ENCODE measurements around the gene DHRSX. TPM values are rescaled to one million over a fixed set of nuclear protein-coding genes. Genes with fewer than 3 reads are reported as not detected.
A peak's percentile ranks its signal among the peaks of the same experiment; 100 is the strongest.

DHRSX gene
- total RNA-seq, 6 donors from 2014 or later, result 18.2 to 34.8 (median 21.2) TPM

DNA sequence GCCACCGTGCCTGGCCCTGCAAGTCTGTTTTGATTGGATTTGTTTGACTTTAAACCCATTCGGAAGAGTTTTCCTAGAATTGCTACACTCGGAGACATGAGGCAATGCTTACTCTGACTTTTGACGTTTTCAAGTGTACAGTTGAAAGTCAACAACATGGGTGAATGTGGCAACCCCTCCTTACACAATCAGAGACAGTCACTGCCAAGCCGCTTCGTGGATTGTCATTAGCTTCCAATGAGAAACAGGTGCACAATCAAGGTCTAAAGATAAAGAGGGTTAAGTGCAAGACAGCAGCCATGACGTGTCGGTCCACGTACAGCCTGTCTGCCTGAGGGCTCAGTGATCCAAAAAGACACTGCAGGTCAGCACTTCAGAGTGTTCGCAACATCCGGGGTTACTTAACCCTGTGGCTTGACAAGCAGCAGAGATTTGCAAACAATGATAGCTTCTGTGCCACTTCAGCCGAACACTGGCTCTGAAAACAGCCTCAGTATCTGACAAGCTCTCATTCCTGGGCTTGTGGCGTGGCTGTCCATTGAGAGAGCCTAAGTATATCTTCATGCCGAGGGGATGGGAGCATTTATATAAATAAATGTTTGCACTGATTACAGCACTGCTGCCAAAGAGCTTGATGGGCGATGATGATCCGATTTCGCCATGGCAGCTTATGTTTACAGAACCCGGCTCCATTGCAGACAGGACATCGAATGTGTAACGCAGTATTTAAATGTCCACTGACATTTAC, 180.0 kb downstream of the DHRSX start:
- Histone ChIP-seq H3K27ac (peak overlapping the region; percentile 69 to 85 (median 76)), H3K4me3 (peak overlapping the region in 3 of 4 donors; percentile 9 to 15 (median 14)), H3K36me3 (no peaks in the 10 kb centered on the region), H3K9me3 (no peaks in the 10 kb centered on the region), H3K4me1 (peaks cover 0 to 9% (median 8%) of the 10 kb centered on the region in 4 donors), H3K27me3 (no peaks in the 10 kb centered on the region)
- peak in 1 of 4 donors; percentile 46 for TF ChIP-seq POLR2A (IDR thresholded peaks at IDR 0.05)
- peak in 1 of 4 donors; percentile 92 for TF ChIP-seq EP300 (IDR thresholded peaks at IDR 0.05)
- TF ChIP-seq POLR2AphosphoS5 (IDR thresholded peaks at IDR 0.05), result peak; percentile 77 to 96
- TF ChIP-seq, protein P1, sequence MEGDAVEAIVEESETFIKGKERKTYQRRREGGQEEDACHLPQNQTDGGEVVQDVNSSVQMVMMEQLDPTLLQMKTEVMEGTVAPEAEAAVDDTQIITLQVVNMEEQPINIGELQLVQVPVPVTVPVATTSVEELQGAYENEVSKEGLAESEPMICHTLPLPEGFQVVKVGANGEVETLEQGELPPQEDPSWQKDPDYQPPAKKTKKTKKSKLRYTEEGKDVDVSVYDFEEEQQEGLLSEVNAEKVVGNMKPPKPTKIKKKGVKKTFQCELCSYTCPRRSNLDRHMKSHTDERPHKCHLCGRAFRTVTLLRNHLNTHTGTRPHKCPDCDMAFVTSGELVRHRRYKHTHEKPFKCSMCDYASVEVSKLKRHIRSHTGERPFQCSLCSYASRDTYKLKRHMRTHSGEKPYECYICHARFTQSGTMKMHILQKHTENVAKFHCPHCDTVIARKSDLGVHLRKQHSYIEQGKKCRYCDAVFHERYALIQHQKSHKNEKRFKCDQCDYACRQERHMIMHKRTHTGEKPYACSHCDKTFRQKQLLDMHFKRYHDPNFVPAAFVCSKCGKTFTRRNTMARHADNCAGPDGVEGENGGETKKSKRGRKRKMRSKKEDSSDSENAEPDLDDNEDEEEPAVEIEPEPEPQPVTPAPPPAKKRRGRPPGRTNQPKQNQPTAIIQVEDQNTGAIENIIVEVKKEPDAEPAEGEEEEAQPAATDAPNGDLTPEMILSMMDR (IDR thresholded peaks at IDR 0.05), result no peak
- 41 to 53% methylated on average over 16 to 20 of the region's 20 CpGs for WGBS, 2 donors
- peak; percentile 70 to 86 for ATAC-seq (ENCODE audit: low FRiP score in 2 of 2)
- peak in 1 of 2 donors; percentile 87 for DNase-seq

DNA sequence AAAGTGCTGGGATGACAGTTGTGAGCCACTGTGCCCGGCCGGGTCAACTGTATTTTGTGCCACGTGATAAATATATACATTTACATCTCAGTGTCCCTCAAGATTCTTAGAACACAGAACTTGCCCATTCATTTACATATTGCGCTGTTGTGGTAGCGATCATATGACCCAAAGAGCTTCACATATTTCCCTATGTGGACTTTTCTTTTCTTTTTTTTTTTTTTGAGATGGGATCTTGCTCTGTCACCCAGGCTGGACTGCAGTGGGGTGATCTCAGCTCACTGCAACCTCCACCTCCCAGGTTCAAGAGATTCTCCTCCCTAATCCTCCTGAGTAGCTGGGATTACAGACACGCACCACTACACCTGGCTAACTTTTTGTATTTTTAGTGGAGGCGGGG, 180.7 kb downstream of the DHRSX start:
- DNase-seq, result no peak
- no peak for ATAC-seq (ENCODE audit: low FRiP score in 2 of 2)
- H3K4me1 ChIP-seq, result peaks cover 0 to 9% (median 8%) of the 10 kb centered on the region in 4 donors
- no peaks in the 10 kb centered on the region for H3K9me3 ChIP-seq
- no peaks in the 10 kb centered on the region for H3K27me3 ChIP-seq
- TF ChIP-seq POLR2A (IDR thresholded peaks at IDR 0.05) (no peak), EP300 (IDR thresholded peaks at IDR 0.05) (no peak), POLR2AphosphoS5 (IDR thresholded peaks at IDR 0.05) (no peak)
- TF ChIP-seq, protein P1 (IDR thresholded peaks at IDR 0.05), result no peak
- peak overlapping the region; percentile 69 to 85 (median 76) for H3K27ac ChIP-seq
- 95 to 97% methylated on average over 7 of the region's 7 CpGs for WGBS, 2 donors
- no peaks in the 10 kb centered on the region for H3K36me3 ChIP-seq
- H3K4me3 ChIP-seq, result no peak overlapping the region

DNA sequence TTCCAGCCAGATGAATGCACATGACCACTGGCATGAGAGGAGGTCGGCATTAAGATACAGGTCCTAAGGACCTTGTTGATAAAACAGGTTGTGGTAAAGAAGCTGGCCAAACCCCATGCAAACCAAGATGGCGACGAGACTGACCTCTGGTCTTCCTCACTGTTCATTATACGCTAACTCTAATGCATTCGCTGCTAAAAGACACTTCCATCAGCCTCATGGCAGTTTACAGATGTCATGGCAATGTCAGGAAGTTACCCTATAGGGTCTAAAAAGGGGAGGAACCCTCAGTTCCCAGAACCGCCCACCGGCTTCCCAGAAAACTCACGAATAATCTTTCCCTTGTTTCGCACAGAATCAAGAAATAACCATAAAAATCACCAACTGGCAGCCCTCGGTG, 182.4 kb downstream of the DHRSX start:
- H3K4me3 ChIP-seq, result no peak overlapping the region
- ATAC-seq (ENCODE audit: low FRiP score in 2 of 2) (no peak), DNase-seq (no peak)
- H3K4me1 ChIP-seq, result peaks cover 0 to 9% (median 8%) of the 10 kb centered on the region in 4 donors
- no peaks in the 10 kb centered on the region for H3K36me3 ChIP-seq
- H3K27me3 ChIP-seq, result no peaks in the 10 kb centered on the region
- 94 to 97% methylated on average over 10 of the region's 10 CpGs for WGBS, 2 donors
- no peaks in the 10 kb centered on the region for H3K9me3 ChIP-seq
- no peak overlapping the region for H3K27ac ChIP-seq
- no peak for TF ChIP-seq EP300 (IDR thresholded peaks at IDR 0.05)
- no peak for TF ChIP-seq POLR2A (IDR thresholded peaks at IDR 0.05)
- TF ChIP-seq POLR2AphosphoS5 (IDR thresholded peaks at IDR 0.05), result no peak
- TF ChIP-seq, protein P1 (IDR thresholded peaks at IDR 0.05), result no peak

DNA sequence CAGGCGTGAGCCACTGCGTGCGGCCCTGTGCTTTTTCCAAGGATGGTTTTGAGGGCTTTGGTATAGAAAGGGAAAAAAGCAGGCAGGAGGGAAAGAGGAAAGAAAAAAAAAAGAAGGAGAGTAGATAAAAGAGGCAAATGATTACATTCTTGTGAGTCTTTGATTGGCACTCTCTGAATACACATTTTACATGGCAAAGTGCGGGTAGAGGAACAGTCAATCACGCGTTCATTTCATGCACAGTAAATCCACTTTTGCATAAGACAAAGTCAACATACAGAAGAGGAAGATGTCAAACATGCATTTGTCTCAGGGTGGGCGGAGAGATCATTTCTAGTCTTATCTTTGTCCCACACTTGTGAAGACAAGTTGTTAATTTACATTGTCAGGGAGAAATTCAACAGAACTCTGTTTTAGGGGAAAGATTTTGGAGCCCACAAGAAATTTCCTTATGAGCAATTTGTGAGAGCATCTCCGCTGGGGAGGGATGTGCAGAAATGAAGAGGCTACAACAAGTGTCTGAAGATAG, 183.2 kb downstream of the DHRSX start:
- TF ChIP-seq EP300 (IDR thresholded peaks at IDR 0.05) (no peak), POLR2A (IDR thresholded peaks at IDR 0.05) (no peak), POLR2AphosphoS5 (IDR thresholded peaks at IDR 0.05) (no peak)
- TF ChIP-seq, protein P1 (IDR thresholded peaks at IDR 0.05), result no peak
- no peaks in the 10 kb centered on the region for H3K9me3 ChIP-seq
- ATAC-seq (ENCODE audit: low FRiP score in 2 of 2) (no peak), DNase-seq (no peak)
- no peaks in the 10 kb centered on the region for H3K36me3 ChIP-seq
- H3K27me3 ChIP-seq, result no peaks in the 10 kb centered on the region
- H3K4me3 ChIP-seq, result no peak overlapping the region
- no peak overlapping the region for H3K27ac ChIP-seq
- H3K4me1 ChIP-seq, result peaks cover 0 to 9% (median 8%) of the 10 kb centered on the region in 4 donors
- 83 to 93% methylated on average over 8 of the region's 8 CpGs for WGBS, 2 donors

All from upper lobe of left lung (tissue), 6 donors.